HG02759 (cell line): ENCODE measurements around the gene MAP1LC3A.

Experiments used
- ATAC-seq: cut with Tn5 transposase; IDR thresholded peaks from one replicate; pipeline ENCODE4 v1.9.1; 2021; ENCODE audit warnings: mild to moderate bottlenecking, moderate library complexity; ENCODE audit not compliant: unreplicated experiment

MAP1LC3A gene

GRCh38 chr20:34574861-34575260 is 16.3 kb downstream of the MAP1LC3A start:
- ATAC-seq: no peak

GRCh38 chr20:34575271-34575670 is 16.8 kb downstream of the MAP1LC3A start:
- ATAC-seq: no peak

GRCh38 chr20:34575756-34576155 is 17.2 kb downstream of the MAP1LC3A start:
- ATAC-seq: no peak

- ATAC-seq: no peak
These were observed 18.5 kb downstream of the MAP1LC3A start for GRCh38 chr20:34577061-34577460.

- no peak for ATAC-seq
These were observed 19.5 kb downstream of the MAP1LC3A start for GRCh38 chr20:34578025-34578424.

GRCh38 chr20:34578521-34578920 is 20.0 kb downstream of the MAP1LC3A start:
- ATAC-seq: no peak

GRCh38 chr20:34579191-34579978 is 20.9 kb downstream of the MAP1LC3A start:
- ATAC-seq: no peak

- peak; percentile 55 for ATAC-seq
These were observed 21.7 kb downstream of the MAP1LC3A start for GRCh38 chr20:34579979-34580940.

GRCh38 chr20:34581341-34582184 is 23.0 kb downstream of the MAP1LC3A start:
- peak; percentile 55 for ATAC-seq

GRCh38 chr20:34582221-34582620 is 23.7 kb downstream of the MAP1LC3A start:
- ATAC-seq: no peak

- no peak for ATAC-seq
These were observed 24.4 kb downstream of the MAP1LC3A start for GRCh38 chr20:34582911-34583310.

- ATAC-seq: no peak
These were observed 25.0 kb downstream of the MAP1LC3A start for GRCh38 chr20:34583544-34583943.

- ATAC-seq: no peak
These were observed 26.5 kb downstream of the MAP1LC3A start for GRCh38 chr20:34585019-34585418.

- no peak for ATAC-seq
These were observed 28.1 kb downstream of the MAP1LC3A start for GRCh38 chr20:34586488-34587163.

GRCh38 chr20:34595377-34596184 is 37.1 kb downstream of the MAP1LC3A start:
- ATAC-seq: no peak

GRCh38 chr20:34600892-34601653 is 42.6 kb downstream of the MAP1LC3A start:
- ATAC-seq: no peak

GRCh38 chr20:34604980-34605788 is 46.7 kb downstream of the MAP1LC3A start:
- ATAC-seq: no peak

- ATAC-seq: no peak
These were observed 48.5 kb downstream of the MAP1LC3A start for GRCh38 chr20:34607066-34607465.
